GM21737 (cell line): Measurements from ENCODE around the gene ITPR1.

Experiments
- ATAC-seq: cut with Tn5 transposase; IDR thresholded peaks from one replicate; pipeline ENCODE4 v1.9.1; 2021; ENCODE audit warnings: mild to moderate bottlenecking, moderate library complexity; ENCODE audit not compliant: unreplicated experiment

The ITPR1 gene

DNA sequence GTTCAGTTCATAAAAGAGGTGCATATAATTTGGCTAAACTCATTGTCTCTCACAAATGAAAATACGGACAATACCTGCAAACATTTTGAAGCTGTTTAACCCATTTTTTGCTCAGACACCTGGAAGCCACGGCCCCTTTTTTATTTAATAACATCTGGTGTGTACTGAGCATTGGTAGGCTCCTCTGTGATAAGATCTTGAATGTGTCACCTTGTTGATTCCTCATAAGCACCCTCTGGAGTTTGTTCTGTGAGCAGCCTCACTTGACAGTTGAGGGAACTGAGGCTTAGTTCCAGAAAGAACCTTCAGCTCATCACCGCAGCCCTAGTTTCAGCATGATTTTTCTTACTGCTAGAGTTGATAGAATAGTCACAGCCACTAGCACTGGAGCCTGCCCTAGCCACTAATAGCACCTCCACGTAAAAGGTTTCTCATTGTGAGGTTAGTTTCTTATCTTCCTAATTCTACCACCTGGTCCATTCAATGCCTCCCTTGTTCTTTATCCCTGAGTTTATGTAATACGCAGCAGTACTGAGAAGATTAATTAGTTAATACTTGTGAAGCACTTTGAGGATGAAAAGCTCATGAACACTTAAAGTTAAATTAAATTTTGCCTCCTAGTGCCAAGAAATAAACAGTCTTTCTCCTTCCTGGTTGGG lies 71.9 kb downstream of the ITPR1 start:
- ATAC-seq, result no peak

DNA sequence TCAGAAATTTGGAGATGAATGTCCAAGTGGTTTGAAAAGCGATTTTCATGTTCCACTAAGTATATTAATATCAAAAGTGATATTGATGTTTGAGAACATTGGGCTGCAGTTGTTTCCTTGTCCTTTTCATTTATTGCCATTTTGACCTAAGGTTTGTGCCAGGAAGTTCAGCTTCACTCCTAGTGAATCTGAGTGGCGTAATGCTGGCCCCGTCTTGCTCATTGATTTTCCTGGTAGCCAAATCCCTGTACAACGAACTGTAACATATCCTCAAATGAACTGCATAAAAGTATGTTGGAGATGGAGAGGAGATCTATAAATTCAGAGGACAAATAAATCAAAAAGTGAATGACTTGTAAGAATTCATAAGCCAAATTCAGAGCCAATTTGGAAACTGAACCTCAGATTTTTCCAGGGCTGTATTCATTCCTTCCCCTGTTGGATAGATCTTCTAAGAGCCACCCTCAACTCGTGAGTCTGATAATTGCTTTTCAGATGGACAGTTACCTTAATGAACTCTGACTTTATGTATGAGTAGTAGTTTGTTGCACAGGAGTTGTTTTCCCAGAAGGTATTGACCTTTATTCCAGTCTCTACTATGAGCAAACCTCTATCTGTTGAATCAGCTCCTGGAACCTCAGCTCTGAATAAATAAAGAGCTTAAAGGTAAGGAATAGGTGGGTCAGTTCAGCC lies 72.8 kb downstream of the ITPR1 start:
- ATAC-seq, result no peak

GRCh38 chr3:4568841-4569240 lies 75.7 kb downstream of the ITPR1 start:
- no peak for ATAC-seq

- ATAC-seq, result no peak
Measured at GRCh38 chr3:4570840-4571621, 77.9 kb downstream of the ITPR1 start.

- peak; percentile 62 for ATAC-seq
Measured at GRCh38 chr3:4571690-4572334, 78.7 kb downstream of the ITPR1 start.

DNA sequence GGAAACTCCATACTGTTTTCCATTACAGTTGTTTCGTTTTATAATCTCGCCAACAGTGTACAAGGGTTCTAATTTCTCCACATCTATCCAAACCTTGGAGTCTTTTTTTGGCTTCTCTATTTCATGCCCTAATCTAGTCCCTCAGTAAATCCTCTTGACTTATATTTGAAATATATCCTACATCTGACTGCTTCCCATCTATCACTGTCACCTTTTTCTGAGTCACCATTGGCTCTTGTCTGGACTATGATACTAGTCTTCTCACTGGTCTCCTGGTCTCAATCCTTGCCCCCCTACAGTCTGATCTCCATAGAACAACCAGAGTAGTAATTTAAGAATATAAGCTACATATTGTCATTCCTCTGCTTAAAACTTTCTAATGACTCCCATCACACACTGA lies 80.0 kb downstream of the ITPR1 start:
- no peak for ATAC-seq

GRCh38 chr3:4574426-4574965 lies 81.3 kb downstream of the ITPR1 start:
- ATAC-seq, result no peak

DNA sequence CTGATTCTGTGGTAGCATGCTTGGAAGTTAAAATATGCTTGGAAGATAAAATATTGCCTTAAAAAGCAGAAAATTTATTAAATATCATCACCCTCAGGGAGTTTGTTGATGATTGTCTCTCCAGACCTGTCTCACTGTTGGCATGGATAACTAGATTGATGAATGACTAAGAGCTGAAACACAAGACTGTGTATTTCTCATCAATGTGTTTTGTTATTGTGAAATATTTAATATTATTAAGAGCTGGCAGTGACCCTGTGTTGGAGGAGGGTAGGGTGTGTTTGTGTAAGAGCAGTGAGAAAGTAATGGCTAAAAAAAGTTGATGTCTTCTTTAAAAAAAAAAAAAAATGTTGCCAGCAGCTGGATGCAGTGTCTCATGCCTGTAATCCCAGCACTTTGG lies 82.2 kb downstream of the ITPR1 start:
- no peak for ATAC-seq

DNA sequence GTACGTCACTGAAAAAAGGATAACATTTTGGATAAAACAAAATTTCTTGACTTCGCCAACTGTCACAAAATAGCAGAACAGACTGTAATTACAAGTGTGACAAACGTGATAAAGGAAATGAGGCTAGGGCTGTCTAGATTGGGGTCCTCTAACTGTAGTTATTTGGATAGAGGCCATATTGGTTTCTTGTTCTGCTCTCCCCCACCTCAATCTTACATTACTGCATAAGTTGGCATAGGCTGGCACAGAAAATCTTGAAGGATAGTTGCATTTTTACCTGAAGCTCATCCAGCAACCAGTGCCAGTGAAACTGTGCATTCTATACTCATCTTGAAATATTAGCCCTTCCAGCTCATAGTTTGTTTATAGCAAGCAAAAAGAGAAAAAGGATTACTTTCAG lies 84.6 kb downstream of the ITPR1 start:
- ATAC-seq, result no peak

- ATAC-seq, result no peak
Measured at GRCh38 chr3:4580346-4581123, 87.4 kb downstream of the ITPR1 start.

- no peak for ATAC-seq
Measured at GRCh38 chr3:4581124-4581424, 87.9 kb downstream of the ITPR1 start.

DNA sequence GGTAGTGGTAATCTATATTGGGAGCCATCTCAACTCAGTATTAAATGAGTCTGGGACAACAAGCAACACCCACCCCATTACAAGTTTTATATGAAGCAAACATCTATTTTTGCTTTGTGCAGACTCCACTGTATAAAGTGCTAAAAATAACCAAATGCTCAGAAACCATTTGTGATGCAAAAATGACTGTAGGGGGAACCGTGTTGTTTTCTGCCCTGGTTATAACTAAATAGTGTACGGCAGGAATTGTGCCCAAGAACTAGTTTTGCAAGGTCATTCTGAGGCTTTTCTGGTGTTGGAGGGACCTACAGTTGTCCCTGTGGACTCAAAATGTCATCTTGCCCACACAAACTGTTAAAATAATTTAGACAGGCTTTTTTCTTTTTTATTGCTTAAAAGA lies 88.3 kb downstream of the ITPR1 start:
- no peak for ATAC-seq

DNA sequence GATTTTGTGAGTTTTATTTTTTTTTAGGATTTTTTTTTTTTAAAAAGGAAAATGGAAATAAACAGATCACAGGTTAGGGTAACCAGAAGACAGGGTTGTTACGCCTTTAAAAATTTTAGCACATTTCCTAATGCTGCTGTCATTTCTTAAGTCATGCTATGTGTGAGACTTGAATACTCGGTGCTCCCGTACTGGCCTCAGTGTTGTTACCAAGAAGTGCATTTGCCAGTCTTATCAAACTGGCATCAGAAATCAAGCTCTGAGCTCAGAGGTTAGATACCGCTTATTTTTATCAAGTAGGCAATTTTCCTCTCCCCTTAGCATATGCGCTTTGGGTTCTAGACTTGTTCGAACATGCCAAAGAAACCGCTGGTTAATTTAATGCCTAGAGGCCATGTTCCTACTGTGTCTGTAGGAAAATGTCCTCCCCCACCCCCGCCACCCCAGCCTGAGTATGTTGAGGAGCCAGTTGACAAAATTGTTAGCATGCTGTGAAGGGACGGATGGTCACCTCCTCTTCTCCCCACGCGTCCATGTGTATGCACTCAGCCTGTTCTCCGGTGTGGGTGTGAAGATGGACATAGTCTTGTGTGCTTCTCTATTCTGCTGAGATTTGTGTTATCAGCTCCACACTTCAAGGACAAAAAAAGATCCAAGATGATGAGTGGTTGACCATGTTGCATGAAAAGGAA lies 88.9 kb downstream of the ITPR1 start:
- no peak for ATAC-seq

DNA sequence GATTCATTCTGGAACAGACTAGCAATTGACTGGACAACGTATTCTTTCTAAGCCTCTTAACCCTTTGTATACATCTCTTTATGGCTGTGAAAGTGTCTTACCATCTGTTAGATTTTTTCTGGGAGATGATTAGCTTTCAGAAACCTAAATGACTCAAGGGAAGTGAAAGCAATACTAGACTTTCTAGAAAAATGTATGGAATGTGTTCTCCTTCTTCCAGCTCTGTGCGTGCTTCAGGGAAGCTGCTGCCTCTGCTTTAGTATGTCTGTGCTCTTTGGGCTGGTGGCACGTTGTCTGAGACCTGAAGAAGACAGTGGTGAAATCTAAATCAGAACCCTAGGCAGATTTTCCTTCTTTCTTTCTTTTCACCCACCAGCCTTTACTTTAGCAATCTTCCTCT lies 89.5 kb downstream of the ITPR1 start:
- no peak for ATAC-seq

- ATAC-seq, result no peak
Measured at GRCh38 chr3:4583416-4583815, 90.3 kb downstream of the ITPR1 start.

GRCh38 chr3:4584456-4585249 lies 91.5 kb downstream of the ITPR1 start:
- ATAC-seq, result peak; percentile 45

GRCh38 chr3:4586381-4586780 lies 93.2 kb downstream of the ITPR1 start:
- ATAC-seq, result no peak

GRCh38 chr3:4587061-4587837 lies 94.1 kb downstream of the ITPR1 start:
- no peak for ATAC-seq

- no peak for ATAC-seq
Measured at GRCh38 chr3:4587838-4588105, 94.6 kb downstream of the ITPR1 start.
